Activated CD8-positive, alpha-beta memory T cell treated with anti-CD3 and anti-CD28 coated beads, Interleukin-2, amount 50 U/mL, for 48 hours (primary cell): ENCODE data around the gene SOX18.

Experiments
- DNase-seq: peaks from one replicate; pipeline ENCODE4 v3.0.0-alpha.2; 2020

The SOX18 gene

DNA sequence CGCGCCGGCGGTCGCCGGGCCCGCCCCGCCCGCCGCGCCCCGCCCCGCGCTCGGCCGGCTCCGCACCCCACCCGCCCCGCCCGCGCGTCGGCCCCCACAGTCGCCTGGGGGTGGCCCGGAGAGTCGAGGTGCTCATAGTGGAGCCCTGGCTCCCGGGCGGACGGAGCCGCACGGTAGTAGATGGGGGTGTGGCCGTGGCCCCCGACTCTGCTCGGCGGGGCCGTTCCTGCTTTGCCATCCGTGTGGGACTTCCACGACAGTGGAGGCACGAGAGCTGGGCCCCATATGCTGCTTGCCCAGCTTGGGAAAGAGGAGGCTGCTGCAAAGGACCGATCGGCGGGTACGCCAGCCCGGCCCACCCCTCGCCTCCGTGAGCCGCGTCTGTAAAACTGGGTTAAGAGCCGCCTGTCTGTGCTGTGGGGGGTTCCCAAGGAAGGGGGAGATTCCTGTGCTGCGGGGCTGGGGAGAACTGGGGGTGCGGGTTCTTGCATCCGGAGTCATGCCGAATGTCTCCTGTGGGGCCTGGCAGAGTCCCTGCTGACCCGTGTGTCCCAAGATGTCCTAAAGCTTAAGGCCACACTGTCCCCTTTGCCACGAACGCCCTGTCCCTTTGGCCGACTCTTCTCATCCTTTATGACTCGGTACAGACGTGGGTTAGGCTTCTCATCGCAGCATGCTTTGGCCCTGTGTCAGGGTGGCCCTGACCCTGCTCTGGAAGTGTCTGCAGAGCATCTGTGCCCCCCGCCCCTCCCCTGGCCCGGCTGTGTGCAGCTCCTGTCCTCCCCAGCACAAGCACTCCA lies 30.8 kb upstream of the SOX18 start, which contains the start of gene OPRL1:
TSS of gene OPRL1 (plus strand) at position 70 of the 800 bp plus-strand sequence. CDS start 12,639 bp downstream, outside the sequence.
- no peak for DNase-seq

DNA sequence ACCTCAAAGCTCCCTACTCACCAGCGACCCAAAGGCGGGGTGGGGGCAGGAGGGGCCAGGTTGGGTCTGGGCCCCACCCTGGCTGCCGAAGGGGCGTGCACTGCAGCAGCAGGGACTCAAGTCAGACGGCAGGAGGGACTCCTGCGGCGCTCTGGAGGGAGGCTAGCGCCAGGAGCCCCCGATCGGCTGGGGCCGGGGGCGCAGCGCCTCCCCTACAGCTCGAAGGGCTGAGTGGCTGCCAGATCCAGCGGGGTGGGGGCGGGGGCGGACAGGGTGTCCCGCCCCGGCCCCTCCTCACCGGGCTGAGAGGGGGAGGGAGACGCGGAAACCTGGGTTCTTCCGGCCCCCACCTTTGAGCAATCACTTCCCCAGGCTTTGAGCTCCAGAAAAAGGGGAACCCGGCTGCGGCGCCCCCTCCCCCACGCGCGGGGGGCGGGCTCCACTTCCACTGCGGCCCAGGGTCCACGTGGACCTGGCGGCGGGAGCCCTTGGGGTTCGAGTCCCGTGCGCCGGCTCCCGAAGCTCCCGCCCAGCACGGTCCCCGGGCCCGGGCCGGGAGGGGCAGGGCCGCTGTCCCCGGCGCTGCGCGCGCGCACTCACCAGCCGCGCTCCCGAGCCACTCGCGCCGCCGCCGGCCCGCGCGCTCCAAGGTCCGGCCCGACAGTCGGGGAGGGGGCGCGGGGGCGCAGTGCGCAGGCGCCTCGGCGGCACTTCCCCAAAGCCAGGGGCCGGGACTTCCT lies 30.0 kb upstream of the SOX18 start, which contains the start of gene RGS19:
TSS of gene RGS19 (minus strand) at position 246 of the 740 bp plus-strand sequence. CDS start 2,632 bp downstream, outside the sequence.
- DNase-seq, result peak; percentile 82

DNA sequence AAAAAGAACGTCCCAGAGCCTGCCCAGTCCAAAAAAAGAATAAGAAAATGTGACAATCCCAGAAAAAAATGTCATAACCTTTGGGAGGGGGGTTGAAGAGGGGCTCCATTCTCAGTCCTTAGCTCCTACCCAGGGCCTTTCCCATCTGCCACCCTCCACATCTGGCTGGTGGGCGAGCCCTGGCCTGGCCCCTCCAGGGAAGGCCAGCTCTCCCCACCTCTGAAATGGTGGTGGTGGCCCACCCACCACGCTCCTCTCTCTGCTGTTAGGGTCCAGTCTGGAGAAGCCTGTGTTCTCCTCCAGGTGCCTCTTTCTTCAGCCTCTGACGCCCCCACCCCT lies 29.5 kb upstream of the SOX18 start:
- no peak for DNase-seq

DNA sequence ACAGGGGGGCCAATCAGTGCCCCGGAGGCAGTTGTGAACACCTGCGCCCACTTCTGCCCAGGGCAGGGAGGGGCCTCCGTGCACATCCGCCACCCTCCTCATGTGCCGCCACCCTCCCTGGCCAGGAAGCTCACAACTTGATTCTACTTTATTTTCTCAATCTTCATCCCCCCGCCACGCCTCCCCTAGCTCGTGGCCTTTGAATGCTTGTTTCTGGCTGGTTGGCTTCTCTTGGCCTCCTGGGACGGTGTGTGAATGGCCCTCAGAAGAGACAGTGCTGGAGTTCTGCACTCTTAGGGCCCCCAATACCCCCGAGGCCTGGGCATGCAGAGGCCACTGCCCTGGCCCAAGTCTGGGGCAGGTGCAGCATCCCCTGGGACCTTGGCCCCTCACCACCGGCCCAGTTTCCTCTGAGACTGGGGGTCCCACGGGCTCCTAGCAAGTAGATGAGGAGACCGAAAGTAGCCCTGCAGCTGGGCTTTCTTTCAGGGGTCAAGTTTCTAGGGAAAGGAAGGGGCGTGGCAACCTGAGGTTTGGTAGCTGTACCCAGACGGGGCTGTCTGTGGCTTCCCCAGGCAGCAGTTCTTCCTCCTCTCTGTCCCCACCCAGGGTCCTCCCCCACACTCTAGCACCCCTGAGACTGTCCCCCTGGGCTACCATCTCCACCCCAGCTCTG lies 28.6 kb upstream of the SOX18 start:
- DNase-seq, result no peak

DNA sequence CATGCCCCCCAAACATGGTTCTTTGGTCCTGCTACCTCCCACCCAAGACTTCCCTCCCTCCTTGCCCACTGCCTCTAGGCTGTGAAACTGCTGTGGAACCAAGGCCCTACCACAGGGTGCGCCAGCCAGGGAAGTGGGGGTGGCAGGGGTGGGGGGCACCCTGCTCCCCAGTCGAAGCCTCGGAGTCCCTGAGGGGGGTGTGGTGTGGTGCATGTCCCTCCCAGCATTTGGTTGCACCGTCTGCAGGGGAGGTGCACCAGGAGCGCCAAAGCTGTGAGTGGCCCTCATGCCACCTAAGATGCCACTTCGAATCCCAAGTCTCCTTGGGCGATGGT lies 28.1 kb upstream of the SOX18 start:
- DNase-seq, result no peak

DNA sequence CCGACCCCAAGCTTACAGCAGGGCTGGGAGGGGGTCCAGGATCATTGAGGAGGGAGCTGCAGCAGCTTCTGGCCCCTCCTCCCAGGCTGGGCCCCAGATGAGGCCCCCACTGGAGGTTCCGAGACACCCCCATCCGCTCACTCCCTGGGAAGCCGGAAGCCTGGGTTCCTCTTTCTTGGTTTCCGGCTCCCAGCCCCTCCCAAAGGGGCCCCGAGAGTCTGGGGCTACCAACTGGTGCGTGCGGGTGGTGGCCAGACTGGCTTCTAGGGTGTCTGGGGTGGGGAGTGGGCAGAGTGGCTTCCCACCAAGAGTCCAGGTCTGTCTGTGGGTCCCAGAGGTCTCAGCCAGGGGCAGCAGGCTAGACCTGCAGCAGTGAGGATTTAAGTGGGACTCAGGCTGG lies 27.7 kb upstream of the SOX18 start:
- DNase-seq, result no peak

GRCh38 chr20:64076061-64076997 lies 26.9 kb upstream of the SOX18 start:
- DNase-seq, result no peak

DNA sequence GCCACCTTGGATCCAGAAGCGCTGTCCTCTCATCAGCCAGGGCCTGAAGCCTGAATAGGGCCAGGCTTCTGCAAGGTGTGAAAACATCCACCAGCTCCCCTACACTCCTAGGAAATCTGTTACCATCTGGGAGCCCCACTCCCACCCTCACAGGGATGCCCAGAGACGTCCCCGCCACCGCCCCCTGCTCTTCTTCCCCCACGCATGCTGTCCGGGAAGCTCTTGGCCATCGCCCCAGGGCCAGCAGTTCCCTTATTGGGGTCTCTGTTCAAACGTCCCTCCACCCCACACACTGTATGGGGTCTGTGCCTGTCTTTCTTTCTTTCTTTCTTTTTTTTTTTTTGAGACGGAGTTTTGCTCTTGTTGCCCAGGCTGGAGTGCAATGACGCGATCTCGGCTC lies 26.1 kb upstream of the SOX18 start:
- DNase-seq, result no peak

GRCh38 chr20:64074963-64075362 lies 25.5 kb upstream of the SOX18 start:
- no peak for DNase-seq

DNA sequence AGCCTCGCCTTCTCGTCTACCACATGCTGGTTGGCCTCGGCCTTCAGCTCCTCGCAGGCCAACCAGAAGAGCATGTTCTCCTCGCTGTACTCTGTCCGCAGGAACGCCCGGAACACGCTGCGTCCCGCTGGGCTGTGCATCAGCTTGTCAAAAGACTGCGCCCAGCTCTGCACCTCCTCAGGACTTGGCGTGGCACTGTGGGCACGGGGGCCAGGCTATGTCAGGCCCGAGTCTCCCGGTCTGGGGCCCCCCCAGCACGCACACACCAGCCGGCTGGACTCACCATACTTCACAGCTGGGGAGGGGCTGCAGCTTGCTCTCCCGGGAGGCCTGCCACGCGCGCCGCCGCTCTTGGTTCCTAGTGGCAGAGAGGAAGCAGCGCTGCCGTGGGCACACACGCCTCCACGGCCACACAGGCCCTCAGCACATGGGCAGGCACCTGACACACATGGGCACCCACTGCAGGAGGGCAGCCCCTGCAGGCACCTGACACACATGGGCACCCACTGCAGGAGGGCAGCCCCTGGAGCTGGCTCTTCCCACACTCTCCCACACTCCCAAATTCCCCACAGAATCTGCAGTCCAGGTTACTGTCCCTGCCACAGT lies 24.8 kb upstream of the SOX18 start:
- no peak for DNase-seq

- DNase-seq, result no peak
These were observed 24.2 kb upstream of the SOX18 start for GRCh38 chr20:64073476-64074183.

DNA sequence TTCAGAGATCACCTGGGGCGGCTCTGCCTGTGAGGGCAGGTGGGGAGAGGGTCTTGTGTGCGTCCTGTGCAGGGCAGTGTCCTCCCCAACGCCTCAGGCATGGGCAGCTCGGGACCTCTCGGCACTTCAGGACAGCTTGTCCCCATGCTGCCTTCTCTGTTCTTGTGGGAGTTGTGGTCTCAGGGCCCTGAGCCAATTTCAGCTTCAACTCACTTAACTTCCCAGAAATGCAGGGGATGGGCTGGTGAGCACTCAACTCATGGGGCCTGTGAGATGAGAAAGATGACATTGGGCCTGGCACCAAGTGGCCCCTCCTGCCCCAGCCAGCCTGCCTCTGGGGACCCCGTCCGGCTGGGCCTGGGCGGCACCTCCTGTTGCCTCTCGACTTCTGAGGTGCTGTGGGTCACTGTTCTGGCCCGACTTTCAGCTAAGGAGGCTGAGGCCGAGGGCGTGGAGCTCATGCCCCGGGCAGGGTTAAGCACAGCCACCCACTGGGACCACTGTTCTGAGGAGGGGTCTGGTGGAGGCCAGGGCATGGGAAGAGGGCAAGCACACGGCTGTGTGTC lies 23.1 kb upstream of the SOX18 start:
- no peak for DNase-seq

DNA sequence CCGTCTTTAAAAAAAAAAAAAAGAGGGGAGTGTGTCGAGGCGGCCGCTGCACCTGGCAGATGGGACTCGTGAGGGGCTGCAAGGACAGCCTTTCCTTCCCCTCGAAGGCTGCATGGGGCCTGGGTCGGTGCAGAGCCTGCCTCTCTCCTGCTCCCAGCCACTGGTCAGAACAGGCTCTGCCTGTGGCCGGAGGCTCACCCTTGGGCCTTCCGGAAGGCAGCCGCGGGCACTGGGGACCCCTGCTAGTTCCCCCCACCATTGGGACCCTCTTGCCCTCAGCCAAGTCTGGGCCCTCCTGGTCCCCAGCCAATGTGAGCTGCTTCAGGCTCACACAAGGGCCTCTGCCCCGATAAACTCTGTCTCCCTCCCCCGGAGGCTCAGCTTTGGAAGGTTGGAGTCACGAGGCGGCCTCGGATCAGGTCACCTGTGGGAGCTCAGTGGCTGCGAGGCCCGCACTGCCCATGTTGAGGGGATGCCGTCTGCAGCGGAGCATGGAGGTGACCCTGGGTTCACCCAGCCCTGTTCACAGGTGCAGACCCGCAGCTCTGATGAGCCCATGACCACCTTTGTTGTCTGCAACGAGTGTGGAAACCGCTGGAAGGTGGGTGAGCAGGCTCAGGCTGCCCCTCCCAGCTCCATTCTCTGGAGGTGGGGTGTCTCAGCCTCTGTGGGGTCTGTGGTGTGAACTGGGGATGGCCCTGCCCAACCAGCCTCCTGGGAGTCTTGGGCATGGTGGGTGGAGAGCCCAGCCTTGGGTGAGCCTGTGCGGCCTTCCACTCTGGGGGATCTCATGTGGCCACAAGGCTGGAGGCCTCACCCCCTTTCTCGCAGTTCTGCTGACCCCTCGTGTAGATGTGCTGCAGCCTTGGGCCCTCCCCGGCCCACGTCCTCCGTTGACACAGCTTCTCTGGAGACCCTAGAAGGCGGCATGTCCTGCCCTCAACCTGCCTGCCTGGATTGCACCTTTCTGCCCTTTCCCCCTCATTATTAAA lies 22.2 kb upstream of the SOX18 start:
- DNase-seq, result no peak

DNA sequence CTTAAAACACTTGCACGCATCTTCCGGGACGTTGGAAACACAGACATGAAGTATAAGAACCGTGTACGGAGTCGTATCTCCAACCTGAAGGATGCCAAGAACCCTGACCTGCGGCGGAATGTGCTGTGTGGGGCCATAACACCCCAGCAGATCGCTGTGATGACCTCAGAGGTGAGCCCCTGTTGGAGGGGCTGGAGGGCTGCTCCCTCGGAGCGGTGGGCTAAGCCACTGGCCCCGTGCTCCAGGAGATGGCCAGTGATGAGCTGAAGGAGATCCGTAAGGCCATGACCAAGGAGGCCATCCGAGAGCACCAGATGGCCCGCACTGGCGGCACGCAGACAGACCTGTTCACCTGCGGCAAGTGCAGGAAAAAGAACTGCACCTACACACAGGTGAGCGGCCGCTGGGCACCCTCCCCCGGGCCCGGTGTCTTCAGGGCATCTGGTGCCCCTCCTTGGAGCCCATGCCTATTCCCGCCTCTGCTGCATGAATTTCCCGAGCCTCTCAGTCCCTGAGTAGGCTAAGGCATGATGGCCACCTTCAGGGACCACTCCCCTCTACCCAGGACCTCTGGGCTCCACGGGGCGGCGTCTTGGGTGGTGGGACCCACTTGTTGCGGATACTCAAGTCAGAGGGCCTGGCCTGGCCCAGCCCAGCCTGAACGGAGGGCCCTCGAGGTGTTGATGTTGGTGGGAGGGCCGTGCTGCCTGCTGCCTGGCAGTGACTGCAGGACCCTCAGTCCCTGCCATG lies 21.0 kb upstream of the SOX18 start:
- DNase-seq, result no peak

- DNase-seq, result no peak
These were observed 20.3 kb upstream of the SOX18 start for GRCh38 chr20:64069614-64070243.

DNA sequence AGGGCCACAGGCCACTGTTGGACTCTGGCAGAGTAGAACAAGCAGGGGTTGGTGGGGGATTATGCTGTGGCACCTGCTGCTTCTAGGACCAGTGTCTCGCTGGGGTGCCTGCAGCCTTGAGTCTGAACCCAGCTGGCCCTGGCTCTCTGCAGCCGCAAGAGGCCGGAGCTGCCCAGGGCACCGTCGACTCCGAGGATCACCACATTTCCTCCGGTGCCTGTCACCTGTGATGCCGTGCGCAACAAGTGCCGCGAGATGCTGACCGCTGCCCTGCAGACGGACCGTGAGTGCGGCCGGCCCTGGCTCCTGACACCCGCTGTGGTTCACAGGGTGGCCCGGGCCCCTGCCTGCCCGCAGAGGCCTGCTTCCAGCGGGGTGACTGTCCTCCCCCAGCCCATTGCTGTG lies 19.8 kb upstream of the SOX18 start:
- DNase-seq, result no peak

DNA sequence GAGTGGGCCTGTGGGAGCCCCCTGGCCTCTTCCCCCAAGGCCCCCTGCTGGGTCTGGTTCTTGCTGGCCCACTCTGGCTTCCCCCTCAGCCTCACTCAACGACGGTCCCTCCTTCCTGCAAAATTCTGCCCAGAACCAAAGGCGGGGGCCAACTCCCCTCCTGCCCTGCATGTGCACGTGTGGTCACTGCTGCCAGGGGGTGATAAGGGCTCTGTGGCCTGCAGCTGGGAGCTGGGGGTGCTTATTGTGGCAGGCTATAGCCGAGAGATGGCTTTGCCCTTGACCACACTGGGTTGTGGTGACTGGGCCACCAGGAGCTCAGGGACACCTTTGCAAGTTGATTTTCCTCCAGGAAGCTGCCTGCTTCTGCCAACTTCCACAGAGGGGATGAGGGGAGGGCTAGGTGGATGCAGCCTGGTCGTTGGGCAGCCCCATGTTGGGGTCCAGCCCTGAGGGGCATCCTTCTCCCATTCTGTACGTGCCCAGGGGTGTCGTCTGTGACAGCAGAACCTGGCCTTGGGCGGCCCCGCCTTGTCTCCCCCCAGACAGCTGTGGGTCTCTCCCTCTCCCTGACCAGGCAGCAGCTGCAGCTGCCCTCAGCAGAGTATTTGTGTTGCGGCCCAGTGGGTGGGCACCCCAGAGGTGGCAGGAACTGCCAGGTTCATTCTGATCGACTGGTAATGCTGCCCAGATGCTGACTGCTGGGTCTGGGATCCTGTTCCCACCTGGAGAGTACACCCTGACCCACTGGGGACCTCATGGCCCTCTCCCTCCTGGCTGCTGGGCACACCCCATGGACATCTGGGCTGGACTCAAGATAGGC lies 19.2 kb upstream of the SOX18 start:
- no peak for DNase-seq
